ENCODE results near the gene USP34. TPM values are rescaled to one million over a fixed set of nuclear protein-coding genes. Genes with fewer than 3 reads are reported as not detected.

Gene USP34
- total and polyA plus RNA-seq, 4 donors, result 25.2 to 146 (median 91.3) TPM

- ATAC-seq (ENCODE audit: low FRiP score) (no peak), DNase-seq (no peak)
- Histone ChIP-seq H3K27me3 (ENCODE audit: control insufficient read depth in 1 of 2, insufficient read depth in 2 of 2, low read length in 1 of 2) (no peaks in the 10 kb centered on the region), H3K4me3 (ENCODE audit: low read length in 2 of 2) (no peak overlapping the region), H3K4me1 (ENCODE audit: control insufficient read depth in 1 of 2, insufficient read depth in 2 of 2, low read length in 2 of 2) (no peaks in the 10 kb centered on the region), H3K27ac (ENCODE audit: low read depth in 1 of 2, low read length in 2 of 2) (no peak overlapping the region), H3K36me3 (ENCODE audit: control insufficient read depth in 1 of 2, insufficient read depth in 2 of 2, low read length in 1 of 2) (no peaks in the 10 kb centered on the region), H3K9me3 (ENCODE audit: control insufficient read depth, low read length) (no peaks in the 10 kb centered on the region)
- intact Hi-C loops (cut with DNase I), result no loop called here
- WGBS, 2 donors, result 97 to 98% methylated on average over 5 of the region's 5 CpGs
These were observed 92.6 kb downstream of the USP34 start for GRCh38 chr2:61378281-61378680.

GRCh38 chr2:61377046-61377445 is 93.8 kb downstream of the USP34 start:
- H3K36me3 ChIP-seq (ENCODE audit: control insufficient read depth in 1 of 2, insufficient read depth in 2 of 2, low read length in 1 of 2), result no peaks in the 10 kb centered on the region
- 0 to 51% methylated on average over 1 of the region's 1 CpG for WGBS, 2 donors
- H3K4me1 ChIP-seq (ENCODE audit: control insufficient read depth in 1 of 2, insufficient read depth in 2 of 2, low read length in 2 of 2), result no peaks in the 10 kb centered on the region
- no peaks in the 10 kb centered on the region for H3K27me3 ChIP-seq (ENCODE audit: control insufficient read depth in 1 of 2, insufficient read depth in 2 of 2, low read length in 1 of 2)
- no peak for DNase-seq
- H3K27ac ChIP-seq (ENCODE audit: low read depth in 1 of 2, low read length in 2 of 2), result no peak overlapping the region
- ATAC-seq (ENCODE audit: low FRiP score), result no peak
- intact Hi-C loops (cut with DNase I), result no loop called here
- no peak overlapping the region for H3K4me3 ChIP-seq (ENCODE audit: low read length in 2 of 2)
- no peaks in the 10 kb centered on the region for H3K9me3 ChIP-seq (ENCODE audit: control insufficient read depth, low read length)

- Histone ChIP-seq H3K27ac (ENCODE audit: low read depth in 1 of 2, low read length in 2 of 2) (no peak overlapping the region), H3K9me3 (ENCODE audit: control insufficient read depth, low read length) (no peaks in the 10 kb centered on the region), H3K4me3 (ENCODE audit: low read length in 2 of 2) (no peak overlapping the region), H3K36me3 (ENCODE audit: control insufficient read depth in 1 of 2, insufficient read depth in 2 of 2, low read length in 1 of 2) (no peaks in the 10 kb centered on the region), H3K27me3 (ENCODE audit: control insufficient read depth in 1 of 2, insufficient read depth in 2 of 2, low read length in 1 of 2) (no peaks in the 10 kb centered on the region), H3K4me1 (ENCODE audit: control insufficient read depth in 1 of 2, insufficient read depth in 2 of 2, low read length in 2 of 2) (no peaks in the 10 kb centered on the region)
- WGBS, 2 donors, result 98 to 99% methylated on average over 4 of the region's 4 CpGs
- ATAC-seq (ENCODE audit: low FRiP score), result no peak
- intact Hi-C loops (cut with DNase I), result no loop called here
- DNase-seq, result no peak
These were observed 94.7 kb downstream of the USP34 start for GRCh38 chr2:61376211-61376610.

- Histone ChIP-seq H3K36me3 (ENCODE audit: control insufficient read depth in 1 of 2, insufficient read depth in 2 of 2, low read length in 1 of 2) (peaks cover 0 to 5% of the 10 kb centered on the region in 2 donors), H3K27ac (ENCODE audit: low read depth in 1 of 2, low read length in 2 of 2) (no peak overlapping the region), H3K27me3 (ENCODE audit: control insufficient read depth in 1 of 2, insufficient read depth in 2 of 2, low read length in 1 of 2) (no peaks in the 10 kb centered on the region), H3K4me1 (ENCODE audit: control insufficient read depth in 1 of 2, insufficient read depth in 2 of 2, low read length in 2 of 2) (no peaks in the 10 kb centered on the region), H3K4me3 (ENCODE audit: low read length in 2 of 2) (no peak overlapping the region), H3K9me3 (ENCODE audit: control insufficient read depth, low read length) (no peaks in the 10 kb centered on the region)
- no peak for DNase-seq
- intact Hi-C loops (cut with DNase I), result no loop called here
- ATAC-seq (ENCODE audit: low FRiP score), result no peak
These were observed 99.9 kb downstream of the USP34 start for GRCh38 chr2:61371027-61371426.

GRCh38 chr2:61368687-61369665 is 101.9 kb downstream of the USP34 start:
- H3K4me1 ChIP-seq (ENCODE audit: control insufficient read depth in 1 of 2, insufficient read depth in 2 of 2, low read length in 2 of 2), result no peaks in the 10 kb centered on the region
- H3K27ac ChIP-seq (ENCODE audit: low read depth in 1 of 2, low read length in 2 of 2), result no peak overlapping the region
- H3K27me3 ChIP-seq (ENCODE audit: control insufficient read depth in 1 of 2, insufficient read depth in 2 of 2, low read length in 1 of 2), result no peaks in the 10 kb centered on the region
- no peaks in the 10 kb centered on the region for H3K9me3 ChIP-seq (ENCODE audit: control insufficient read depth, low read length)
- no peak for DNase-seq
- intact Hi-C loops (cut with DNase I), result no loop called here
- 94 to 95% methylated on average over 14 of the region's 14 CpGs for WGBS, 2 donors
- H3K36me3 ChIP-seq (ENCODE audit: control insufficient read depth in 1 of 2, insufficient read depth in 2 of 2, low read length in 1 of 2), result peaks cover 0 to 5% of the 10 kb centered on the region in 2 donors
- ATAC-seq (ENCODE audit: low FRiP score), result no peak
- H3K4me3 ChIP-seq (ENCODE audit: low read length in 2 of 2), result no peak overlapping the region

GRCh38 chr2:61367177-61367576 is 103.7 kb downstream of the USP34 start:
- Histone ChIP-seq H3K27ac (ENCODE audit: low read depth in 1 of 2, low read length in 2 of 2) (no peak overlapping the region), H3K27me3 (ENCODE audit: control insufficient read depth in 1 of 2, insufficient read depth in 2 of 2, low read length in 1 of 2) (no peaks in the 10 kb centered on the region), H3K36me3 (ENCODE audit: control insufficient read depth in 1 of 2, insufficient read depth in 2 of 2, low read length in 1 of 2) (peaks cover 0 to 5% of the 10 kb centered on the region in 2 donors), H3K9me3 (ENCODE audit: control insufficient read depth, low read length) (no peaks in the 10 kb centered on the region), H3K4me1 (ENCODE audit: control insufficient read depth in 1 of 2, insufficient read depth in 2 of 2, low read length in 2 of 2) (no peaks in the 10 kb centered on the region), H3K4me3 (ENCODE audit: low read length in 2 of 2) (no peak overlapping the region)
- 82 to 84% methylated on average over 12 of the region's 12 CpGs for WGBS, 2 donors
- intact Hi-C loops (cut with DNase I), result no loop called here
- DNase-seq, result no peak
- ATAC-seq (ENCODE audit: low FRiP score), result no peak

GRCh38 chr2:61363580-61363979 is 107.3 kb downstream of the USP34 start:
- DNase-seq (no peak), ATAC-seq (ENCODE audit: low FRiP score) (no peak)
- no peaks in the 10 kb centered on the region for H3K27me3 ChIP-seq (ENCODE audit: control insufficient read depth in 1 of 2, insufficient read depth in 2 of 2, low read length in 1 of 2)
- H3K36me3 ChIP-seq (ENCODE audit: control insufficient read depth in 1 of 2, insufficient read depth in 2 of 2, low read length in 1 of 2), result peaks cover 0 to 5% of the 10 kb centered on the region in 2 donors
- H3K9me3 ChIP-seq (ENCODE audit: control insufficient read depth, low read length), result no peaks in the 10 kb centered on the region
- no peak overlapping the region for H3K4me3 ChIP-seq (ENCODE audit: low read length in 2 of 2)
- H3K4me1 ChIP-seq (ENCODE audit: control insufficient read depth in 1 of 2, insufficient read depth in 2 of 2, low read length in 2 of 2), result no peaks in the 10 kb centered on the region
- intact Hi-C loops (cut with DNase I), result no loop called here
- WGBS, 2 donors, result 95 to 100% methylated on average over 2 of the region's 2 CpGs
- no peak overlapping the region for H3K27ac ChIP-seq (ENCODE audit: low read depth in 1 of 2, low read length in 2 of 2)

GRCh38 chr2:61362873-61363272 is 108.0 kb downstream of the USP34 start:
- intact Hi-C loops (cut with DNase I), result no loop called here
- no peak for ATAC-seq (ENCODE audit: low FRiP score)
- 97% methylated on average over 1 of the region's 1 CpG for WGBS, 2 donors

GRCh38 chr2:61361068-61361467 is 109.8 kb downstream of the USP34 start:
- Histone ChIP-seq H3K9me3 (ENCODE audit: control insufficient read depth, low read length) (no peaks in the 10 kb centered on the region), H3K36me3 (ENCODE audit: control insufficient read depth in 1 of 2, insufficient read depth in 2 of 2, low read length in 1 of 2) (no peaks in the 10 kb centered on the region), H3K27ac (ENCODE audit: low read depth in 1 of 2, low read length in 2 of 2) (no peak overlapping the region), H3K27me3 (ENCODE audit: control insufficient read depth in 1 of 2, insufficient read depth in 2 of 2, low read length in 1 of 2) (no peaks in the 10 kb centered on the region), H3K4me1 (ENCODE audit: control insufficient read depth in 1 of 2, insufficient read depth in 2 of 2, low read length in 2 of 2) (no peaks in the 10 kb centered on the region), H3K4me3 (ENCODE audit: low read length in 2 of 2) (no peak overlapping the region)
- DNase-seq, result no peak
- WGBS, 2 donors, result 97% methylated on average over 1 of the region's 1 CpG
- no peak for ATAC-seq (ENCODE audit: low FRiP score)
- intact Hi-C loops (cut with DNase I), result no loop called here

More at GRCh38 chr2:61362873-61363272, 108.0 kb downstream of the USP34 start:
- Histone ChIP-seq H3K4me1 (ENCODE audit: control insufficient read depth in 1 of 2, insufficient read depth in 2 of 2, low read length in 2 of 2) (no peaks in the 10 kb centered on the region), H3K9me3 (ENCODE audit: control insufficient read depth, low read length) (no peaks in the 10 kb centered on the region), H3K36me3 (ENCODE audit: control insufficient read depth in 1 of 2, insufficient read depth in 2 of 2, low read length in 1 of 2) (peaks cover 0 to 5% of the 10 kb centered on the region in 2 donors), H3K27me3 (ENCODE audit: control insufficient read depth in 1 of 2, insufficient read depth in 2 of 2, low read length in 1 of 2) (no peaks in the 10 kb centered on the region), H3K27ac (ENCODE audit: low read depth in 1 of 2, low read length in 2 of 2) (no peak overlapping the region), H3K4me3 (ENCODE audit: low read length in 2 of 2) (no peak overlapping the region)
- DNase-seq, result no peak
